NCI-H2196 treated with DMSO at 0.1 percent for 48 hours (cell line): ENCODE results near the gene STK25.
A peak's percentile ranks its signal among the peaks of the same experiment; 100 is the strongest.

Experiments used
- DNase-seq: peaks from one replicate; lab custom pipeline; 2025; ENCODE audit not compliant: unreplicated experiment; lab: John Stamatoyannopoulos, UW

STK25 gene

DNA sequence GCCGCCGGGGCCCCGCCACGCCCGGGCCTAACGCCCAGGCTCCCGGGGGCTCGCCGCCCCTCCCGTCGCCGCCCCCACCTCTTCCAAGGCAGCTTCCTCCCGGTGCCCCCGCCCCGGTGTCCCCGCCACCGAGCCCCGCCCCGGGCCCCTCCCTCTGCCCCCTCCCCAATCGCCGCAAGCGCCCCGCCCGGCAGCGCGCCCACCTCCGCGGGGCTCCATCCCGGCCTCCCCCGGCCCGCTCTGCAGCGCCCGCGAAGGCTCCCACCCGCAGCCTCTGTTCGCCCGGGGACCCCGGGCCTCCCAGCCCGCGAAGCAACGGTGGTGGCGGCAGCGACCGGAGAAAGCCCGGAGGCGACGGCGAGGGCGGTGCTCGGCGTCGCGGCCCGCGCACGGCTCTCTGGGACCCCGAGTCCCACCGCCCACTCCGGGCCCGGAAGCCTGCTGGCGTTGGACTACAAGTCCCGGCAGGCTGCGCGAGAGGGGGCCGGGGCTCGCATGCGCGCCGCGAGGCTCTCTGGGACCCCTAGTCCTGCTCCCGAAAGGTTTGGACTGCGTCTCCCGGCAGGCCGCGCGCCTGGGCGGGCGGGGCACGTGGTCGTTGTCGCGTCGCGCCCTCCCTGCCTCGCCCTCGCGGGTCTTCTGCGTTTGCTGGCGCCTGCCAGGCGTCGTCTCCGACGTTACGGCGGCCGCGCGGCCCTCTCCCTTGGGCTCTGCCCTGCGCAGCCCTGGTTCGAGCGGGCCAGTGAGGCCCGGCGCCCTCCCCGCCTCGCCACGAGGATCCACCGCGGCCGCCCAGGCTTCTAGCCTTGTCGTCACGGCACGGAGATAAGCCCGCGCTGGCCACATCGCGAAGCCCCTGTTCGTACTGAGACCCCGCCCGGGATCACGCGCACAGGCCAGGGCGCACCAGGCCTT is at the start of gene STK25:
TSS of gene STK25 (minus strand) at position 345 of the 915 bp plus-strand sequence. CDS start 549 bp downstream, outside the sequence.
- peak; percentile 95 for DNase-seq

DNA sequence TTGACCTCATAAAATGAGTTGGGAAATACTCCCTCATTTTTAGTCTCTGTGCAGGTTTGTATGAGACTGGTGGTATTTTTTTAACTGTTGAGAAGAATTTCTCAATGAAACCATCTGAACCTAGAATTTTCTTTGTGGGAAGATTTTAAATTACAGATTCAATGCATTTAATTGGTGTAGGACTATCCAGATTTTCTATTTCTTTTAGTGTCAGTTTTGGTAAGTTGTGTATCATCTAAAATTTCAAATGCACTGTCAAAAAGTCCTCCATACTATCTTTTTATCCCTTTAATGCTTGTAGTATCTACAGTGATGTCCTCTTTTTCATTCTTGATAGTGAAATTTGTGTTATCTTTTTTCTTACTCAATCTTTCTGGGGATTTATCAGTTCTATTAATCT is 48.4 kb upstream of the STK25 start:
- no peak for DNase-seq

DNA sequence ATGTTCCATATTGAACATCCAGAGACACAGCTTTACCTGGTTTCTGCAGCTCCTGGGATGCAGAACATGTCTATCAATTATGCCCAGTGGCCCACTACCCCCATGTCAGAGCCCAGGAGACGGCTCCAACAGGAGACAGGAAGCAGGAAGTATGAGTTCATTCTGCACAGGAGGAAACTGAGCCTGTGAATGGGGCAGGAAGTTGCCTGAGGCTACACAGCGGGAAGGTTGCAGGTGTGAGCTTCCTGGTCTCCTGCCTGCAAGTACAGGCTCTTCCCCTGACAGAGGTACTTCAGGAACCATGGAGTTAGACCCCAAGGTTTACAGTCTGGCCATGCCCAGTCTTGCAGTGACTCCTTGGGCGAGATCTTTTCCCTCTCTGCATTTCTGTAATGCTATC is 47.3 kb upstream of the STK25 start:
- no peak for DNase-seq

DNA sequence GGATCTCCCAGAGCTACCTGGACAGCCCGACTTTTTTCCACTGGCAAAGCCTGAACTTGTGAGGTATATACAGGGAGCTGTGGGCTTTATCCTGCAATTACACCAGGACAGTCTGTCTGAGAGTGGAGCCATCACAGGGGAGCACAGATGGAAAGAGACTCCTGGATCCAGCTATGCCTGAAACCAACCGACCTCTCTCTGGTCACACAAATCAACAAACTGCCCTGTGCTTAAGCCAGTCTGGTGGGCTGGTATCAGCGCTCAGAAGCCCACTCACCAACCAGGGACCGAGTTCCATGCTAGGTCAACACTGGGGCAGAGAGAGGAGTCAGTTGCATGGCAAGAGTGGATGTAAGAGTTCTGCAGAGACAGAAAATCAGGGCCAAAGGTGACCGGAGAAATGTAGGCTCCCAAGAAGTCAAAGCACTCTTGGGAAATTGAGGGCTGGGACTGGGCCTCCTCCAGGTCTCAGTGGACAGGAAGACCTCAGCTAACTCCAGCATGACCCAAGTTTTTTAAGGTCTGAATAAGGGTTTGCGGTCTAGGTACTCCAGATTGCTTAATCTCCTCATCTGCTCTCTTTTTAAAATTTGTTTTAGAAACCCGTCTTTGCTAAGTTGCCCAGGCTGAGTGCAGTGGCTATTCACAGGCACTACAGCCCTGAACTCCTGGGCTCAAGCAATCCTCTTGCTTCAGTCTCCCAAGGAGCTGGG is 46.4 kb upstream of the STK25 start:
- no peak for DNase-seq

DNA sequence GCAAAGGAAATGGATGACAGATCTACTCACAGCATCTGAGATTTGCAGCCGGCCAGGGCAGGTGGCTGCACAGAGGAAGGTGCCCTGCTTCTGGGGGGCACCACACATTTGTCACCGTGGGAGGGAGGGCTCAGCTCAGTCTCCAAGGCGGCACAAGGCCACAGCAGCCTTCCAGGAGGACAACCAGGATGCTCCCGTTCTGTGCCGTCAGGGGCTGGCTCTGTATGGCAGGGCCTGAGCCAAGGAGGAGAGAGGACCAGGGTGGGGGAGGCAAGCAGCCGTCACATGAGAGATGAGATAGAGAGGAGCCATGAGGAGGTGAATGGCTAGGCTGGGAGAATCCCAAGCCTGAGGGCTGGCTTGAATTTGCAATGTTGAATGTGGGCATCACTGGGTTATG is 45.6 kb upstream of the STK25 start:
- DNase-seq: no peak

DNA sequence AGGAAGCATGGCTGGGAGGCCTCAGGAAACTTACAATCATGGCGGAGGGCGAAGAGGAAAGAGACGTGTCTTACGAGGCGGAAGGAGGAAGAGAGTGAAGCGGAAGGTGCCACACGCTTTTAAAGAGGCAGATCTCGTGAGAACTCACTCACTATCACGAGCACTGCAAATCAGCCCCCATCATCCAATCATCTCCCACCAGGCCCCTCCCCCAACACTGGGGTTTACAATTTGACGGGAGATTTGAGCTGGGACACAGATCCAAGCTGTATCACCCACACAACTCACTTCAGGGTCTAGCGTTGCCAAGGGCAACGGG is 45.1 kb upstream of the STK25 start:
- no peak for DNase-seq

DNA sequence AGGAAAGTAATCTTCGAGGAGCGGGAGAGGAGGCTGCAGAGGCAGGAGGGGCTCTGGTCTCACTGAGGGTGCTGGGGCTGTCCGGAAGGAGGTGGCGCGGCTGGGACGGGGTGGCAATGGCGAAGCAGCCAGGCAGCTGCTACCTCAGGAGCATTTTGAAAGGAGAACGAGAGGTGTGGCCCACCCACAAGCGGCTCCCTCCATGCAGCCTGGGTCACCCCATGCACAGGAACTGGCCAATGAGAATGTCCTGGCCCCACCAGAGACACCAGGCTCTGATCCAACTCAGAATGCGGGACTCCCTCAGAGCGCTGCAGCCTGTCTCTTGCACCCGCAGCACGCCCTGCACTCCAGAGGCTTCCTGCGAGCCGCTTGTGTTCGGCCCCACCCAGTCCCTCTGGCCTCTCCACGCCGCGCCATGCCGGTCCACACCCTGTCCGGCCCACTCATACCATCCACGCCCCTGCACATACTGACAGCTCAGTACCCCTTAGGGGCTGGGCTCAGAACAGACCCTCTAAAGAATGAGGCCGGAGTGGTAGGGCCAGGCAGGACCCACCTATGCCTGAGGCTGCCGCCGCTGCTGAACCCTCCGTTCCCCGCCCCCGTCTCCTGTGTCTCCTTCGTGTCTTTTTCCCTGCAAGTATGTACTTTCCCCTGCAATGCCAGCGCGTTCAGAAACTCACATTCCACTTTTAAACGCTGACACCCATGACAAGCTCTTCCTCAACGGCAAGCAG is 43.8 kb upstream of the STK25 start:
- DNase-seq: no peak

DNA sequence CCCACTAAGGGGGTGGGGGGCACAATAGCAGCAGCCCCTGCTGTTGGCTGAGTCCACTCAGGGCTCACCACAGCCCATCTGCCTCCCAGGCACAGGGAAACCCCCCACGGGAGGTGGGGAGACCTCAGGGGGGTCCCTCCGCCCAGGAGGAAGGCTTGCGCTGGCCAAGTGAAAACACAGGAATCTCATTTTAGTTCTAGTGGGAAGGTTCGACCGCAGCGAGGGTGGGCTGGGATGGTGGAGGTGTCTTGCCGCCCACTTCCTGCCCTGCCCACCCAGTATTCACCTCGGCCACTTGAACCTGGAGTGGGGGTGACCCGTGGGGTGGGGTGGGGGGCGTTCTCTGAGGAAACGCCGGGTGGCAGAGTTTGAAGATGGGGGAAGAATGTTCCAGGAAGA is 43.2 kb upstream of the STK25 start:
- DNase-seq: no peak

DNA sequence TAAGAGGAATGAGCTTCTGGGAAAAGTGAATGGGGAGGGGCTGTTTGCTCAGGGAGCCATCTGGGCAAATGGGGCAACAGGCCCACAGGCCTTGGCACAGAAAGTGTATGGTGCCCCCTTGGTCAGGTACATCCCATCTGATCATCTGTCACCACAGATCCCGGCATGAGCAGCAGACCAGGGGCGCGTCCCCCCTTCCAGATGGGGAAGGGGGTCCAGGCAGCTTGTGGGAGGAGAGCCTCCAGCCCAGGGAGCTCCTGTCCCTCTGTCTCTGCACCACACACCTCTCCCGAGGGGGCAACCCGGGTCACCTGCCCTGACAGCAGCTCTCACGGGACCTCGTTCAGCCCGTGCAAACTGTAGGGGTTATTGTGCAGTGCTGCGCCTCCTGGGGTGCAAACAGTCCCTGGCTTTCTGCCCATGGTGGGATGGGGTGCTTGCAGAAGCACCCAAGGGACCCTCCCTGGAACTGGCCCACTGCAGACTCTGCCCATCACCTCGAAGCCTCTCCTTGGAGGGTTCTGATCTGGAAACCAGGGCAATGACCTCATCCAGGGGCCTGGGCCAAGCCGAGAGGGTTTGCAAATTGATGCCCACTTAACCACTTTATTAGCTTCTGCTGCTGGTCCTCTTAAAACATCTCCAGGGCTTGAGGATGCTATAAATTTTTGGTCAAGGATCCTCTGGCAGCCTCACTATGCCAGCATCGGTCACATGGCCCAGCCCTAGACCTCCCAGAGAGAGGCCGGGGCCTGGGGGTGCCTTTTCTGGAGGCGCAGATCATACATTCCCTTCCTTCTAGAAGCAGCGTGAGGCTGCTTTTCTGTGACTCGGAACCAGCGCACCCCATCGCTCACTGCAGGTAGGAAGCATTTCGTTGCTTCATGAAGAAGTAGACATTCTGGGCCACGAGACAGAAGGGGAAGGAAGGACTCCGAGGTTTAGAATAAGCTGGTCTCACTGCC is 42.5 kb upstream of the STK25 start:
- DNase-seq: peak; percentile 29

DNA sequence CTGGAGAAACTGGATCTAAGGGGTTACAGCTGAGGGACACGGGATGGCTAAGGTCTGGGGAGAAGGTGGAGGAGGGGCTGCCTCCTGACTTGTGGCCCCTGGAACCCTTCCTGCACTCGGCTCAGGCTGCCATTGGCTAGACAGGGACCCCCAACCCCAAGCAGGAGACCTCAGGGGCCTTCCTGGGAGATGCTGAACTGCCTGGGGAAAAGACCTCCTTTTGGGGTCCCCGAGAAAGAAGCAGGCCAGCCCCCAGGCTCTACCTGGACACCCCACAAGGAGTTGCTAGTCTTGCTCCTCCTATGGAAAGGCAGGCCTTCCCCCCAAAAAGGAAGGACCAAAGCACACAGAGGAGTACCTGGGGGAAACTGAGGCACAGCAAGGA is 40.1 kb upstream of the STK25 start:
- DNase-seq: no peak

DNA sequence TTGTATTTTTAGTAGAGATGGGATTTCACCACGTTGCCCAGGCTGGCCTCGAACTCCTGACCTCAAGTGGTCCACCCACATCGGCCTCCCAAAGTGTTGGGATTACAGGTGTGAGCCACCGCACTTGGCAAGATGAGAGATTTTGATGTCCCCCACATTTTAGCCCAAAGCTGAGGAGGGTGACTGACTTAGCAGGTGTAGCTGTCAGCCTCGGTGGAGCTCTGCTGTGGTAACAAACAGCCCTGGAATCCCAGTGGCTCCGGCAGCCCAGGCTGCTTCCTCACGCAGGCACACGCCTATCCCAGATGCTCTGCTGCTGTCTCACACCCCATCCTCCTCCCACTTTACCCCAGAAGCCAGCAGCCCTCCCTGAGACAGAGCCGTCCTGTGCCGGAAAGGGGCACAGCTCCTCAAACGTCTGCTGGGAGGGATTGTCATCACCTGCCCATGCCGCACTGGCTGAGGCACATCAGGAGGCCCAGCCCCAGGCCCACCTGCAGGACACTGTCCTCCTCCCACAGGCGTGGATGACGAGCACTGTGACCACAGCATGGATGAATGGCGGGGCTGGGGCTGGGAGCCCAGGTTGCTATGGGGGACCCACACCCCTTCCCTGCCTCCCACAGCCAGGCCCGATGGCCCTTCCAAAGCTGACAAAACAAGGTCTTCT is 39.5 kb upstream of the STK25 start:
- DNase-seq: no peak

DNA sequence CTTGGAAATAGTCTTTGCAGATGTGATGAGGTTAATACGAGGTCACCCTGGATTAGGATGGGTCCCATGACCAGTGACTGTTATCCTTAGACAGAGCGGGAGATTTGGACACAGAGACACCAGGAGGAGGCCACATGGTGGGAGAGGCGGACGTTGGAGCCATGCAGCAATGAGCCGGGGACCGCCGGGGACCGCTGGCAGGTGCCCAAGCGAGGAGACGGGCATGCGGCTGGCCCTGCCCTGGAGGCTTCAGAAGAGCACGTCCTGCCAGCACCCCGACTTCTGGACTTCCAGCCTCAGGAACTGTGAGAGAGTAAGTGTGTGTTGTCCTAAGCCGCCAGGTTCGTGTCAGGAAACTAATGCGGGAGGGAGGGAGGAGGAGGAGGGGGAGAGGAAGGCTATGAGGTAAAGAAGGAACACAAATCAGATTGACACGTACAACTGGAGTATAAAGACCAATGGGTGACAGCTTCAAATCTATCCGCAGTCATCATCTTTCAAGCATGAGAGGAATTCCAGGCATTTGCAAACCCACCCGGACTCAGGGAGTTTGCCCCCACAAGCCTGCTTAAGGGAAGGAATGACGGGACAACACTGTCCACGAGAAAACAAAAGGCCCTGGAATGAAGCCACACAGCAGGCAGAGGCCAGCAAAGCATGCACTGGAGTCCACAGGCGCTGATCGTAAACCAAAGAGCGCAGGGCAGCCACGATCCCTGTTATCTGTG is 38.6 kb upstream of the STK25 start:
- no peak for DNase-seq

DNA sequence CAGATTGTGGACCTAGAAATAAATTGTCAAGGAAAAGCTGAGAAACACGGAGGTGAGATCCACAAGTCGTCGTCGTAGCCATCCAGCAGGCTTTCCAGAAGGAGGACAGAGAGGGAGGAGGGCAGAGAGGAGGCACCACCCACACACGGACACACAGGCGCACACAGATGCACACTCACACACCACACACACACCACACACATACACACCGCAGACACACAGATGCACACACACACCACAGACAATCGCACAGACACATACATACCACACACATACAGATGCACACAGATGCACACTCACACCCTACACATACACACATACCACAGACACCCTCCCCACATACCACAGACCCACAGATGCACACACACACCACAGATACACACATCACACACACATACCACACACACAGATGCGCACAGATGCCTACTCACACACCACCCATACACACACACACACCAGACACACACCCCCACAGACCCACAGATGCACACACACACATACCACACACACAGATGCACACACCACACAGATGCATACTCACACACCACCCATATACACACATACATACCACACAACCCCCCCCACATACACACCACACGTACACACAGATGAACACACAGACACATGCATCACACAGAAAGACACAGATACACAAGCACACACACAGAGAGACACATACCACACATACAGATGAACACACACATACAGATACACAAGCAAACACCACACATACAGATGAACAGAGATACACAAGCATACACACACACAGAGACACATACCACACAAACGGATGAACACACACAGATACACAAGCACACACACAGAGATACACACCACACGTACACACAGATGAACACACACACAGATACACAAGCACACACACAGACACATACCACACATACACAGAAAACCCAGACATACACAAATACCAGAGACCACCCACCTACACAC is 37.4 kb upstream of the STK25 start:
- DNase-seq: no peak

DNA sequence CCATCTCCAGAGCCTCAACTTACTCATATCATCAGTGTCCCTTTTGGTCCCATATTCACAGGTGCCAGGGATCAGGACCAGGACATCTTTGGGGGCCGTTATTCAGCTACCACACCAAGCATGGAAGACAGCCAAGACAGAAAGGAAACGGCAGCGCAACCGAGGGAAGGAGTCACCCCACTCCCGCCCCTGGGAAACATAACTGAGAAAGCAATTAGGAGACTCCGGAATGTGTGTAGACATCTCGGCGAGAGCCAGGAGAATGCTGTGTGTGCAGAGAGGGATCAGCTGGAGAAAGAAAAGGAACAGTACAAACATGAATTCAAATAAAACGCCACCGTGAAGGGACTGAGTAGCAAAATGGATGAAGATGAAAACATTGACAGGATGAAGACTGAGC is 36.7 kb upstream of the STK25 start:
- no peak for DNase-seq

DNA sequence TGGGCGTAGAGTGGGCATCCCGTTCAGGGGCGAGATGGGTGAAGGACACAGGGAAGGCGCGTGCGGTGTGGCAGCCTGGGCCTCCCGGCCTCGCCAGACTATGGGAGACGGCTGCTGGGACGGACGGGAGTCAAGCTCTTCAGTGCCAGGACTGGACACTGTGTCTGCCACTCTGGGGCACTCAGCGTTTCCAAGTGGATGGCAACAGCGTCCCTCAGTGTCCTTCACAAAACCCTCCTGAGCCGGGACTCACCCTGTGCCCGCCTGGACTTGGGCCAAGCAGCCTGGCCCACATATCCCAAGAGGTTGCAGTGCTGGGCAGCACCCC is 33.9 kb upstream of the STK25 start:
- DNase-seq: no peak

DNA sequence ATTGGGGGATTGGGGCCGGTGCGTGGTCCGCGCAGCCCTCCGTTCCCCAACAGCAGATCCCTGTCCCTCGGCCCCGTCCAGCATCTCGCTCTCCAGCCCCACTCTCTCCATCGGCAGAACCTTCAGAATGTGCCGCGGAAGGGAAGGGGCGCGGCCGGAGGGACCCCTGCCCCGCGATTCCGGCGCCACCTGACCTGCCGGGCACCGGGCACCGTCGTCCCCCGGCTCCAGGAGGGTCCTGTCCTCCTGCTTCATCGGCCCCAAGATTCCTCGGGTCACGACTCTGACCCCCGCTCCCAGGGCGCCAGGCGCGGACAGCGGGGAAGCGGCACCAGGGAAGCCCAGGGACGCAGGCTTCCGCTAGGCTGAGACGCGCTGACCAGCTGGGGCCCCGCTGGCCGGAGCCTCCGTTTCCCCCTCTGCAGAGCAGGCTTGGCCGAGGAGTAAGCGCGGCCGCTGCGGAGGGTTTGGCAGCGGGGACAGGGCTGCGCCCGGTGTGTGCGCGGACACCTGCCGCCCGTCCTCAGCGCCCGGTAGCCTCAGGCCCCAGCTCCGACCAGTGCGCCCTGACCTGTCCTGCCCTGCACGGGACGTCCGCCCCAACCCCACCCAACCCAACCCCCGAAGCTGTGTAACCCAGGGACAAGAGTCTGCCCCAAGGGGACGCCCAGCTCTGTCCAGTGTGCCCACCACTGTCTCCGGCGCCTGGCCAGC is 33.3 kb upstream of the STK25 start:
- DNase-seq: no peak

DNA sequence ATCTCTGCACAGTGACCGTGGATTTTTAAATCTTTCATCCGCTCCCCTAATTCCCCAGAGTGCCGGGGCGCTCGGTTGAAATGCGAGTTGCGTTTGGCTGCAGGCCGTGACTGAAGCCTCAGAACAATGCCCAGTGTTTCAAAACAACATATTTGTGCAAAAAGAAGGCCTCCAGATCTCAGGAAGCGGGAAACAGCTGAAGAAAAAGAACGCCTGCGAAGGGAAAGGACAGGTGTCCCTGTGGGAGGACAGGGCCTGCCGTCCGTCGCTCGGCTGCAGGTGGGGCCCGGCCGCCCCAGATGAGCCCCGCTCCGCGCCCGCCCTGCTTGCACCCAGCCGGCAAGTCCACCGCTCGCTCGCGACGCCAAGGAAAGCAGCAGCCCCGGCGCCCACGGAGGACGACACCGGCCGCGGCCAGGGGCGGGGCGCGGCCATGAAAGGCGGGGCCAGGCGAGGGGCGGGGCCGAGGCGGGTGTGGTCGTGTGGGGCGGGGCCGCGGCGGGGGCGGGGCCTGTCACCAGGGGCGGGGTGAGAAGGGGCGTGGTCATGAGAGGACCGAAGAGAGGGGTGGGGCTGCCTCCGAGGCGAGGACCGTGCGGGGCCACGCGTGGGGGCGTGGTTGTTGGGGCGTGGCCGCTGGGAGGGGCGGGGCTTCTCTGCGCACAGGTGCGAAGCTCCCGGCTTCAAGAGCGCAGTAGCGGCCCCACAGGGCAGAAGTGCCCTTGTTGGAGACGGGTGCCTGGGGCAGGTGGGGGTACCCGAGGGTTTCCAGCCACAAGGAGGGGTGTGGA is 32.6 kb upstream of the STK25 start:
- peak; percentile 5 for DNase-seq
